CD4-positive, alpha-beta T cell (primary cell): Measurements from ENCODE around the gene TYROBP. TPM values are rescaled to one million over a fixed set of nuclear protein-coding genes. Genes with fewer than 3 reads are reported as not detected.
A peak's percentile ranks its signal among the peaks of the same experiment; 100 is the strongest.

ENCODE experiments used
- ATAC-seq: fragments of 200-7000 bp; cut with Tn5 transposase; one replicate; pipeline ENCODE4 v1.10.0; 2022; ENCODE audit warnings: mild to moderate bottlenecking; ENCODE audit not compliant: poor library complexity
- CTCF ChIA-PET: fragments of 350-600 bp; sonication (Branson Sonifier 250); formaldehyde crosslinking; loops from one replicate; lab custom pipeline; 2021; ENCODE audit warnings: antibody characterized with exemption, inconsistent platforms; lab: Charles Lee
- POLR2A ChIA-PET: fragments of 350-600 bp; sonication (Branson Sonifier 250); formaldehyde crosslinking; loops from one replicate; lab custom pipeline; 2021; ENCODE audit warnings: antibody characterized with exemption, inconsistent platforms; lab: Charles Lee
- DNase-seq, 14 experiments: peaks; one replicate each; pipeline ENCODE4 v3.0.0-alpha.2; 2013 to 2020; ENCODE audit warnings: mixed read lengths in 2 of 14
- H3K27ac ChIP-seq, 2 donors: one replicate each; pipeline versions ENCODE4 v1.5.1 to v1.7.0; 2013; ENCODE audit warnings: low read length in 2 of 2, low read depth in 1 of 2, mild to moderate bottlenecking in 1 of 2
- H3K27me3 ChIP-seq, 2 experiments: 1 replicate in 1 of 2; 2 replicates in 1 of 2; pipeline versions ENCODE4 v1.6.1 to v1.7.0; 2013; ENCODE audit warnings: low read length in 2 of 2, control low read depth in 1 of 2, mild to moderate bottlenecking in 1 of 2, moderate library complexity in 1 of 2; ENCODE audit not compliant: insufficient read depth in 2 of 2, control insufficient read depth in 1 of 2
- H3K36me3 ChIP-seq: one replicate; pipeline ENCODE4 v1.6.1; 2013; ENCODE audit warnings: low read length, control low read depth; ENCODE audit not compliant: insufficient read depth
- H3K4me1 ChIP-seq: one replicate; pipeline ENCODE4 v1.6.1; 2013; ENCODE audit warnings: low read length, control low read depth; ENCODE audit not compliant: insufficient read depth
- H3K4me3 ChIP-seq: one replicate; pipeline ENCODE4 v1.5.1; 2013; ENCODE audit warnings: mild to moderate bottlenecking, low read length, moderate library complexity
- H3K9me3 ChIP-seq, 2 experiments: 1 replicate in 1 of 2; 2 replicates in 1 of 2; pipeline versions ENCODE4 v1.6.1 to v1.7.0; 2013; ENCODE audit warnings: low read length in 2 of 2, mild to moderate bottlenecking in 2 of 2, control low read depth in 1 of 2, moderate library complexity in 1 of 2; ENCODE audit not compliant: control insufficient read depth in 1 of 2, insufficient read depth in 1 of 2
- H3K27ac Mint-ChIP-seq: one replicate; pipeline ENCODE4 v1.8.0; 2020; ENCODE audit warnings: mixed read lengths
- H3K27me3 Mint-ChIP-seq: one replicate; pipeline ENCODE4 v1.8.0; 2021; ENCODE audit warnings: mixed read lengths
- H3K36me3 Mint-ChIP-seq: one replicate; pipeline ENCODE4 v1.8.0; 2021; ENCODE audit warnings: low read depth, mixed read lengths
- H3K4me1 Mint-ChIP-seq: one replicate; pipeline ENCODE4 v1.8.0; 2021; ENCODE audit warnings: low read depth, mixed read lengths
- H3K4me3 Mint-ChIP-seq: one replicate; pipeline ENCODE4 v1.8.0; 2020; ENCODE audit warnings: mild to moderate bottlenecking, mixed read lengths
- H3K9me3 Mint-ChIP-seq: one replicate; pipeline ENCODE4 v1.8.0; 2020; ENCODE audit warnings: mixed read lengths
- intact Hi-C, 2 experiments: fragments of 100-400 bp; cut with DNase I in 1 of 2; cut with micrococcal nuclease in 1 of 2; formaldehyde crosslinking; loops; one replicate each; pipeline versions ENCODE4 v1.15.1 to v1.9.0; 2023 to 2025; cut with DNase I, micrococcal nuclease
- total RNA-seq, 174 experiments: library from RNA in 2 of 174; stranded (reverse) in 2 of 174; gene quantifications; one replicate each; pipeline ENCODE4 v1.2.3 and lab custom pipeline; 2021 to 2026
- TF ChIP-seq, protein P1 (sequence below): fragments of 200-600 bp; IDR thresholded peaks from one replicate; pipeline ENCODE4 v1.8.0; 2022; ENCODE audit warnings: antibody characterized with exemption, mild to moderate bottlenecking

Gene TYROBP
- total RNA-seq, 2 experiments from 2014 or later: 6.0 to 7.6 TPM

DNA sequence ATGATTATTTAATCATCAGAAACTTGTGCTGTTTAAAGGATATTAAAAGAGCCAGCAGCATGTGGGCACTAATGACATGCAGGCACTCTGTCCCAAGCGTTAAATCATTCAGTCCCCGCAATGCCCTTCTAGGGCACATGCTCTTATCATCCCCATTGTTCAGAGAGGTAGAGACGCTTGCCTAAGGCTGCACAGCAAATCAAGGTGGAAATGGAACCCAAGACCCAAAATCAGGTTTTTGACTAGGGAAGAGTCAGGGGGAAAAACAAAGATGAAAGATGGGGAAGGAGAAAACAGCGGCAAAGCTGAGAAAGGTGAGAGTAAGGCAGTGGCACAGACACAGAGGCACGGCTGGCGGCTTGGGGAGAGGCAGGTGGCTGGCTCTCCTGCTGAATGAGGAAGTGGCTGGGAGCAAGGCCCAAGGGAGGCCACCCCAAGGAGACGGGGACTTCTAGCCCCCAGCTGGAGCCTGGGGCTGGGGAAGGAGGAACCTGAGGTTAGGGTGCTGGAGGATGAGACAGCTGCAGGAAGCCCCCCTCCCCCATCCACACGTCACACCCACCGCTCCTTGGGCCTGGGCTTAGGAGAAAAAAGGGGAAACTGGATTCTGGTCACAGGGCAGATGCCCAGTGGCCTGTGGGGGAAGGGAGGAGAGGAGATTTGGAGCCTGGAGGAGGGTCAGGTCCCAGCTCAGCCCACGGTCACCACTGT is 1.0 kb upstream of the TYROBP start:
- no peaks in the 10 kb centered on the region for H3K27me3 Mint-ChIP-seq
- Histone ChIP-seq H3K4me3 (no peak overlapping the region), H3K9me3 (no peaks in the 10 kb centered on the region), H3K36me3 (no peaks in the 10 kb centered on the region), H3K4me1 (peaks cover 44% of the 10 kb centered on the region), H3K27ac (peak overlapping the region in 1 of 2 donors; percentile 13), H3K27me3 (no peaks in the 10 kb centered on the region)
- no peaks in the 10 kb centered on the region for H3K9me3 Mint-ChIP-seq
- DNase-seq (peak in 4 of 14 experiments; percentile 38 to 82 (median 64)), ATAC-seq (peak; percentile 56)
- ChIA-PET CTCF (no interaction called here), POLR2A (interaction anchor here (1.4 kb wide), 1 partner anchor 22 kb away, joined by 3 read pairs; no protein-coding TSS in a partner anchor)
- peak overlapping the region; percentile 42 for H3K27ac Mint-ChIP-seq
- no peaks in the 10 kb centered on the region for H3K36me3 Mint-ChIP-seq
- H3K4me3 Mint-ChIP-seq: no peak overlapping the region
- H3K4me1 Mint-ChIP-seq: peaks cover 19% of the 10 kb centered on the region
- intact Hi-C loops: no loop called here
- TF ChIP-seq, protein P1, sequence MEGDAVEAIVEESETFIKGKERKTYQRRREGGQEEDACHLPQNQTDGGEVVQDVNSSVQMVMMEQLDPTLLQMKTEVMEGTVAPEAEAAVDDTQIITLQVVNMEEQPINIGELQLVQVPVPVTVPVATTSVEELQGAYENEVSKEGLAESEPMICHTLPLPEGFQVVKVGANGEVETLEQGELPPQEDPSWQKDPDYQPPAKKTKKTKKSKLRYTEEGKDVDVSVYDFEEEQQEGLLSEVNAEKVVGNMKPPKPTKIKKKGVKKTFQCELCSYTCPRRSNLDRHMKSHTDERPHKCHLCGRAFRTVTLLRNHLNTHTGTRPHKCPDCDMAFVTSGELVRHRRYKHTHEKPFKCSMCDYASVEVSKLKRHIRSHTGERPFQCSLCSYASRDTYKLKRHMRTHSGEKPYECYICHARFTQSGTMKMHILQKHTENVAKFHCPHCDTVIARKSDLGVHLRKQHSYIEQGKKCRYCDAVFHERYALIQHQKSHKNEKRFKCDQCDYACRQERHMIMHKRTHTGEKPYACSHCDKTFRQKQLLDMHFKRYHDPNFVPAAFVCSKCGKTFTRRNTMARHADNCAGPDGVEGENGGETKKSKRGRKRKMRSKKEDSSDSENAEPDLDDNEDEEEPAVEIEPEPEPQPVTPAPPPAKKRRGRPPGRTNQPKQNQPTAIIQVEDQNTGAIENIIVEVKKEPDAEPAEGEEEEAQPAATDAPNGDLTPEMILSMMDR: no peak

DNA sequence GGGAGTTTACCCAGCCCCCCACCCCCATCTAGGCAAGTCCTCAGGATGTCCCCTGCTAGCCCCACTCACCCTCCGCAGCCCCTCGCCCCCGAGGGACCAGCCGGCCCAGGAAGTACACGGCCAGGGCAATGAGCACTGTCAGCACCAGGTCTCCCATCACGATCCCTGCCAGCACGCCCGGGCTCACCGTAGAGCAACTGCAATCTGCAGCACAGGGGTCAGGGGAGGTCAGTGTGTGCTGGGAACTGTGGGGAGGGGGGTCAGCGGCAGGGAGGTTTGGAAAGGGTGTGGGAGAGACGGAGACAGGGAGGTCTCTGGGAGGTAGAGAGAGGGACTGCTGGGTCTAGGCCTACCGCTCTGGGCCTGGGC is 734 bp downstream of the TYROBP start:
- TF ChIP-seq, protein P1: no peak
- Mint-ChIP-seq H3K4me1 (peaks cover 34% of the 10 kb centered on the region), H3K36me3 (peaks cover 6% of the 10 kb centered on the region), H3K27me3 (no peaks in the 10 kb centered on the region), H3K27ac (no peak overlapping the region), H3K9me3 (no peaks in the 10 kb centered on the region), H3K4me3 (no peak overlapping the region)
- Histone ChIP-seq H3K9me3 (no peaks in the 10 kb centered on the region), H3K36me3 (no peaks in the 10 kb centered on the region), H3K4me3 (peak overlapping the region; percentile 40), H3K27me3 (no peaks in the 10 kb centered on the region), H3K4me1 (peaks cover 62% of the 10 kb centered on the region), H3K27ac (no peak overlapping the region)
- intact Hi-C loops: no loop called here
- ATAC-seq: no peak
- CTCF ChIA-PET: no interaction called here
- POLR2A ChIA-PET: interaction anchor here (1.4 kb wide), 1 partner anchor 24 kb away, joined by 3 read pairs; no protein-coding TSS in a partner anchor
- DNase-seq: no peak

DNA sequence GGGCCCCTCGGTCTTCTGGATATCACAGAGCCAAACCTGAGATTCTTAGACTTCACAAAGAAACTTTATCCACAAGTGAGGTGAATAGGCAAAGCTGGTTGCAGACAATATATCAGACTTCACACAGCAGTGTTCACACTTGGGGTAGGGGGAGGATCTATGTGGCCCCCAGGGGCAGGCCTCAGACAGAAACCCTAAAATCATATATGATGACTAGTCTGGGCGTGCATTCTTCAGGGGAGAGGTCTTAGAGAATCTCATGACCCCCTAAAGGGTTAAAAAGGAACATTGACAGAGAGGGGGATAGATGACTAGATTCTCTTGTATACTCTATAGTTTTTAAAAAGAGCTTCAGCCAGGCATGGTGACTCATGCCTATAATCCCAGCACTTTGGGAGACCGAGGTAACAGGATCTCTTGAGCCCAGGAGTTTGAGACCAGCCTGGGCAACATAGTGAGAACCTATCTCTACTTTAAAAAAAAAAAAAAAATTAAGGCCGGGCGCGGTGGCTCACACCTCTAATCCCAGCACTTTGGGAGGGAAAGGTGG is 2.8 kb downstream of the TYROBP start:
- no peak for ATAC-seq
- H3K36me3 ChIP-seq: no peaks in the 10 kb centered on the region
- H3K9me3 Mint-ChIP-seq: no peaks in the 10 kb centered on the region
- H3K9me3 ChIP-seq: no peaks in the 10 kb centered on the region
- POLR2A ChIA-PET: interaction anchor here (2.7 kb wide), 1 partner anchor 27 kb away, joined by 21 read pairs; no protein-coding TSS in a partner anchor
- H3K27me3 Mint-ChIP-seq: no peaks in the 10 kb centered on the region
- DNase-seq: no peak
- TF ChIP-seq, protein P1: no peak
- H3K4me1 Mint-ChIP-seq: peaks cover 52% of the 10 kb centered on the region
- H3K4me3 Mint-ChIP-seq: peak overlapping the region; percentile 71
- H3K36me3 Mint-ChIP-seq: peaks cover 12% of the 10 kb centered on the region
- peak overlapping the region; percentile 100 for H3K27ac ChIP-seq
- no peak overlapping the region for H3K4me3 ChIP-seq
- intact Hi-C loops: no loop called here
- peak overlapping the region; percentile 92 for H3K27ac Mint-ChIP-seq
- H3K4me1 ChIP-seq: peaks cover 72% of the 10 kb centered on the region
- CTCF ChIA-PET: interaction anchor here (0.7 kb wide), 1 partner anchor 13 kb away, joined by 3 read pairs; no protein-coding TSS in a partner anchor
- no peaks in the 10 kb centered on the region for H3K27me3 ChIP-seq
